Liver (tissue), 2 donors: ENCODE data around the gene CD244.

Experiments
- YY1 ChIP-seq: IDR thresholded peaks from 2 replicates; pipeline ENCODE4 v1.6.1; 2016; ENCODE audit warnings: antibody characterized with exemption, mild to moderate bottlenecking
- TF ChIP-seq, protein P1 (sequence below): fragments of 150-350 bp; IDR thresholded peaks from 2 replicates; pipeline ENCODE4 v1.5.1; 2017; ENCODE audit warnings: improper control_type of control experiment, low read depth, low read length; ENCODE audit not compliant: missing input control
- TF ChIP-seq, protein P2 (sequence below): IDR thresholded peaks from 2 replicates; pipeline ENCODE4 v1.6.1; 2016; ENCODE audit warnings: antibody characterized with exemption
- donor health status: healthy.

- TF ChIP-seq, protein P1, sequence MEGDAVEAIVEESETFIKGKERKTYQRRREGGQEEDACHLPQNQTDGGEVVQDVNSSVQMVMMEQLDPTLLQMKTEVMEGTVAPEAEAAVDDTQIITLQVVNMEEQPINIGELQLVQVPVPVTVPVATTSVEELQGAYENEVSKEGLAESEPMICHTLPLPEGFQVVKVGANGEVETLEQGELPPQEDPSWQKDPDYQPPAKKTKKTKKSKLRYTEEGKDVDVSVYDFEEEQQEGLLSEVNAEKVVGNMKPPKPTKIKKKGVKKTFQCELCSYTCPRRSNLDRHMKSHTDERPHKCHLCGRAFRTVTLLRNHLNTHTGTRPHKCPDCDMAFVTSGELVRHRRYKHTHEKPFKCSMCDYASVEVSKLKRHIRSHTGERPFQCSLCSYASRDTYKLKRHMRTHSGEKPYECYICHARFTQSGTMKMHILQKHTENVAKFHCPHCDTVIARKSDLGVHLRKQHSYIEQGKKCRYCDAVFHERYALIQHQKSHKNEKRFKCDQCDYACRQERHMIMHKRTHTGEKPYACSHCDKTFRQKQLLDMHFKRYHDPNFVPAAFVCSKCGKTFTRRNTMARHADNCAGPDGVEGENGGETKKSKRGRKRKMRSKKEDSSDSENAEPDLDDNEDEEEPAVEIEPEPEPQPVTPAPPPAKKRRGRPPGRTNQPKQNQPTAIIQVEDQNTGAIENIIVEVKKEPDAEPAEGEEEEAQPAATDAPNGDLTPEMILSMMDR: no peak
- TF ChIP-seq YY1: no peak
- TF ChIP-seq, protein P2, sequence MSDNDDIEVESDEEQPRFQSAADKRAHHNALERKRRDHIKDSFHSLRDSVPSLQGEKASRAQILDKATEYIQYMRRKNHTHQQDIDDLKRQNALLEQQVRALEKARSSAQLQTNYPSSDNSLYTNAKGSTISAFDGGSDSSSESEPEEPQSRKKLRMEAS: no peak
These were observed 26.2 kb upstream of the CD244 start for GRCh38 chr1:160888926-160889325.
